CD4-positive, alpha-beta T cell treated with Interleukin-15 for 4 hours (primary cell): Measurements from ENCODE around the gene OR2V1.
"Not testable (repeated sequence)": the region's sequence is repeated elsewhere in the genome, so short reads cannot be mapped to it uniquely, and the experiment has no call there.

Experiments
- DNase-seq: peaks from one replicate; pipeline ENCODE4 v3.0.0-alpha.2; 2020; ENCODE audit warnings: low spot score

Gene OR2V1

GRCh38 chr5:181127907-181128626 lies 2.9 kb downstream of the OR2V1 start:
- no peak for DNase-seq

- DNase-seq, result no peak
These were observed 3.5 kb downstream of the OR2V1 start for GRCh38 chr5:181127456-181127855.

DNA sequence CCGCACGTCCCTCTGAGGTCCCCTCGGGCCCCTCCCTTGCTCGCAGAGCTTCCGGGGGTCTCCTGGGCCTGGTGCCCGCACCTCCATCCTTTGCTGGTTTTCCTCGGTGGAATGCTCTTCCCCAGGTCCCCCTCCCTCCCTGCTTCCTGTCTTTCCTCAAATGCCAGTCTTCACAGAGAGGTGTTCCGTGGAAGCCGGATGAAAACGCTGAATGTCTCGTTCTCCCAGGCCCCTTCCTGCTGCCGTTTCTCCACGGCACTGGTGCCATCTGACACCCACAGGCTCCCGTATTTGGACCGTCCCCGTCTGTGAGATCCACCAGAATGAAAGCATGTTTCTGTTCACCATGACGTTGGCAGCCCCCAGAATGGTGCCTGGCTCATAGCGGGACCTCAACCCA lies 4.1 kb downstream of the OR2V1 start:
- DNase-seq, result no peak

GRCh38 chr5:181124526-181124925 lies 6.4 kb downstream of the OR2V1 start:
- DNase-seq, result no peak

DNA sequence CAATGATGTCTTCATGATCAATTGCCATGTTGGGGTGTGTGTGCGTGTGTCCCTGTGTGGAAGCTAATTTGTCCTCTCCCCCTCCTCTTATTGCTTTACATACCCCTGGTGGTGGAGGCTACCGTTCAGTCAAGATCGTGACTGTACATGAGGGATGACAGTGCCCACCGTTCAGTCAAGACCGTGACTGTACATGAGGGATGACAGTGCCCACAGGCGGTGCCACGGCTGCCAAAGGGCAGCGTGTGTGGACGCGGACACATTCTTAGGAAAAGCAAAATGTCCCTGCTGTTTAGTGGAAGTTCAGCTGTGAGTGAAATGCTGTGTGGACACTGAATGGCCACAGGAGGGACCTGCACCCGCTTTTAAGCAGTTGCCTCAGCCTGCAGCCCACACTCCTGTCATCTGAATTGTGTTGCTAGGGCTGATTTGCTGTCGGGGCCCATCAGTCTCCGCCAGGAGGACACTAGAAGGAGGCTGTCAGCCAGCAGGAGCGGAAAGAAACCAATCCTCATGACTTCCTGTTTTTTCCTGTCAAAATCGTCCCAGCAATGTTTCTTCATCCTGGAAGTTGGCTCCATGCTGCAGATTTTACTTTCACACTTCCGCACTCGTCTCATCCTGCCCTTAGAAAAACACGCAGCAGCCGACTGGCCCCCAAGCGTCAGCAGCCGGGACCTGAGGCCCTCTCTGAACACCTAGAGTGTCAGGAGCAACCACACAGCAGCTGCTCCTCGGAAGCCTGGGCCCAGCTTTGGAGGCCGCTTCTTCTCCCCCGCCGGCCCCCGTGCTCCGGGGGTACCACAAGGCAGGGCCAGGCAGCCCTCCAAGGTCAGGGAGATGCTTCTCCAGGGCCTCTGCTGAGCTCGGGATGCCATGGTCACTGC lies 9.1 kb downstream of the OR2V1 start:
- no peak for DNase-seq

GRCh38 chr5:181120761-181121160 lies 10.2 kb downstream of the OR2V1 start:
- no peak for DNase-seq

DNA sequence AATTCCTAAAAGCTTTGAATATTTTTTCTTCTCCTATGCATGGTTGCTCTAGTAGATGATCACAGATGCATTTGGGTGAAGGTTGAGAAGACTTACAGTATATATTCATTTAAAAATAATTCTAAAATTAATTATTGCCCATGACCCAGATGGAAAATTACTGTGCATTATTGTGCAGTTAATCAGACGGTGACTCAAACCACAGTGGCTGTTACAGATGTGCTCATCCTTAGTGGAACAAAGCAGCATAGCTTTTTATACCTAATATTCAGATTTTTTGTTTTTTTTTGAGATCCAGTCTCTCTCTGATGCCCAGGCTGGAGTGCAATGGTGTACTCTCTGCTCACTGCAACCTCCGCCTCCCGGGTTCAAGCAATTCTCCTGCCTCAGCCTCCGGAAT lies 10.7 kb downstream of the OR2V1 start:
- DNase-seq, result no peak

DNA sequence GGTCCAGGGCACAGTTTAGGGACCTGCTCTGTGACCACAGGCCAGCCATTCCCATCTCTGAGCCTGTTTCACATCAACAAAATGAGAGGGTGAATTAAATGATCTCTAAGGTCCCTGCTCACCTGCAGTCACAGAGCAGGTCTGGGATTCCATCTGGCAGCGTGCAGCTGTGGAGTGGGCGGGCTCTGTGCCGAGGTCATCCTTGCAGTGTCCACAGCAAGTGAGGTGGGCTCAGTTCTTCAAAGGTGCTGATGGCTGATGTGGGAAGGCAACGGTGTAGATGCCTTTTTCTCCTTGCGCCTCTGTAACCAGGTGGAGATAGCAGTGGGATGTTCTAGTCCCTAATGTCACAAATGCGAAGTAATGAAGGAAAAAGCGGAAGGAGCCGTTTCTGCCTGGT lies 11.9 kb downstream of the OR2V1 start:
- no peak for DNase-seq

DNA sequence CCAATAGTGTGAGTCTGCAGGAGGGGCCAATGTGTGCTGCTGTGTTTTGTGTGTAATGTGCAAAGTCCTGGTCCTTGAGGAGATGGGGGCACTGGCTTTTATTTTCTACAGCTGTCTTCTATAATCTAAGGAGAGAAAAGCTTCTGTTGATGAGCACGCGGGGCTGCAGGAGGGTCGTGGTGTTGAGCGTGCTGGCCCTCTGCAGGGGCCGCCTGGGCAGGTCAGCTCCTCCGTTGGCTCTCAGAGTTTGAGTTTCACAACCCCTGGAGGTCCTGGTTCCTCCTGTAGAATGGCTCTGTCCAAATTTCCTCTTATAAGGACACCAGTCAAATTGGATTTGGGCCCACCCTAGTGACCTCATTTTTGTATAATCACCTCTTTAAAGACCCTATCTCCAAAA lies 12.6 kb downstream of the OR2V1 start:
- no peak for DNase-seq

DNA sequence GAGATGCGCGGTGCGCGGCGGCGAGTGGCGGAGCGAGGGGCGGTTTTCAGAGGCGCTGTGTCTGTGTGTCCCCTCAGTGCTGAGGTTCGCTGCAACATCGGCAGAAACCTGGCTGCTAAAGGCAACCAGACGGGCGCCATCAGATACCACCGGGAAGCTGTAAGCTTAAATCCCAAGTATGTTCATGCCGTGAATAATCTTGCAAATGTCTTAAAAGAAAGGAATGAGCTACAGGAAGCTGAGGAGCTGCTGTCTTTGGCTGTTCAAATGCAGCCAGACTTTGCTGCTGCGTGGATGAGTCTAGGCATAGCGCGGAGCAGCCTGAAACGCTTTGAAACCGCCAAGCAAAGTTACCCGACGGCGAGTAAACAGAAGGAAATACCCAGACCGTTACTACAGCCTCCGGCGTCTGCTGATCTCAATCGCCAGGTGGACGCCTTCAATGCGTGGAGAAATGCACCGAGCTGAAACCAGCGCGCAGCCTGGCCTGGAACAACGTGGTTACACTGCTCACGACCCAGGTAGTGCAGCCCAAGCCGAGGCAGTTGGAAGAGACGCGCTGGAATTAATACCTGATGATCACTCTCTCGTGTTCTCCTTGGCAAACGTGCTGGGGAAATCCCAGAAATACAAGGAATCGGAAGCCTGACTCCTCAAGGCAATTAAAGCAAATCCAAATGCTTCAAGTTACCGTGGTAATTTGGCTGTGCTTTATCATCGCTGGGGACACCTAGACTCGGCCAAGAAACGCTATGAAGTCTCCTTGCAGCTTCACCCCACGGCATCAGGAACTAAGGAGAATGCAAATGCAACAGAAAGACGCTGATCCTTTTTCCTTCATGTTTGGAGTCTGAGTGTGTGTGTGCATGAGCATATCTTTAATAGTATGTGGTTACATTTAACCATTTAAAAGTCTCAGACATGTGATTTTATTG lies 15.9 kb downstream of the OR2V1 start:
- DNase-seq, result no peak

DNA sequence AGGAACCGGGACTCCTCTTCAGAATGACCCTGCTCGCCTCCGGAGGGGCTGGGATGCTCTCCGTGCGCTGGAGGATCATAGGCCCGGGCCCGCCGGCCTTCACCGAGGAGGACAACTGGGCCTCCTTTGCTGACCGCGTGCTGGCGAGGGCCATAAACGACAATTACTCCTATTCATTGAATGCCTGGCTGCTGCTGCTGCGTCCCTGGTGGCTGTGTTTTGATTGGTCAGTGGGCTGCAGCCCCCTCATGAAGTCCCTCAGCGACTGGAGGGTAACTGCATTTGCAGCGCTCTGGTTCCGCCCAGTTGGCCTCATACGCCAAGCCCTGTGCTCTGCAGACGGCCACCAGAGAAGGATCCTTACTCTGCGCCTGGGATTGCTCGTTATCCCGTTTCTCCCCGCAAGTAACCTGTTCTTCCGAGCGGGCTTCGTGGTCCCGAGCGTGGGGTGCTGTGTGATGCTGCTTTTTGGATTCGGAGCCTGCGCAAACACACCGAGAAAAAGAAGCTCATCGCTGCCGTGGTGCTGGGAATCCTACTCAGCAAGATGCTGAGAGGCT lies 16.6 kb downstream of the OR2V1 start:
- no peak for DNase-seq

- DNase-seq, result not testable (repeated sequence)
These were observed 17.4 kb downstream of the OR2V1 start for GRCh38 chr5:181113572-181113971.

DNA sequence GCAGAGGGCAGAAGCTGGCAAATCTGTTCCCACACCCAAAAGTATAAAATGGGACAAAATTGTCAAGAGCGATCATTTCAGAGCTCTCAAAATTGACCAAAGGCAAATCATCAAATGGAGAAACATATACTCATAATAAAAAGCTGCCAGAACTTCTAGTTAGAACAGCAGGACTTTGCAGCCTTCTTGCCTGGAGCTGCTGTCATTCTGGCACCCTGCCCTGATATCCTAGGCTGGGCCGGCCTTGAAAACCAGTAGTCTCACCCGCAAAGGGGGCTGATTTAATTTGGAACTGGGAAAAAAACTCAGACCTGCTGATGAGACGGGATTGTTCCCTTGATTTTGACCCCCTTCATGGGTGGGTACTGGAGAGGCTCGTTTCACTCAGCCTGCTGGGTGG lies 18.5 kb downstream of the OR2V1 start:
- no peak for DNase-seq

DNA sequence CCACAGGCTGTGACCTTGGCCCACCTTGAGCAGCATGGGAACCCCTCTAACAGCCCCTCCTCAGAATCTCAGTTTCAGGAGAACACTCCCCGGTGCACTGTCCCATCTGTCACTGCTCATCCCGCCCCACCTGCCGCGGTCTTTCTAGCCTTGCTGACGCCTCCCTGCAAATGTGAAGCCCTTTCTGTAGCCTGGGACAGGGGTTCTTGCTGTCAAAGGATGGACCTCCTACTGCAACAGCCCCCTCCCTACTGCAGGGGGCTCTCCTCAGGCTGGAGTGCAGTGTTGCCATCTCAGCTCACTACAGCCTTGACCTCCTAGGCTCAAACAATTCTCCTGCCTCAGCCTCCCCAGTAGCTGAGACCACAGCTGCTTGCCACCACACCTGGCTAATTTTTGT lies 20.0 kb downstream of the OR2V1 start:
- DNase-seq, result no peak

GRCh38 chr5:181109489-181110013 lies 21.4 kb downstream of the OR2V1 start:
- DNase-seq, result no peak

- no peak for DNase-seq
These were observed 22.3 kb downstream of the OR2V1 start for GRCh38 chr5:181108578-181109165.

DNA sequence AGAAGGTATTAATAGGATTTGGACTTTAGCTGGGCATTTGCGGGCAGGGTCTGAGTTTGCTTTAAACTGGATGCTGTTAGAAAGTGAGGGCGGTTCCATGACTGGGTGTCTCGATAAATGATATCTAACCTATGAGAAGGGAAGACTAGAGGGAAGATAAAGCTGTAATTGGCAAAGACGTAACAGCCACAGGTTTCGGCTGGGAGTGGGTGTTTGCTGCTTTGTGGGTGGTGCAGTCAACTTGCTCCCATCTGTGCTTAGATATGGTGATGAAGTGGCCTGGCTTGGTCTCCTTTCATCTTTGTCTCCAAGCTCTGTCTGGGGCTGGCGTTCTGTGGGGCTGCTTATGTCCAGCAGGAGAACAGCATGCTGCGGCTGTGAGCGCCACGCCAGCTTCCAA lies 23.3 kb downstream of the OR2V1 start:
- DNase-seq, result no peak

DNA sequence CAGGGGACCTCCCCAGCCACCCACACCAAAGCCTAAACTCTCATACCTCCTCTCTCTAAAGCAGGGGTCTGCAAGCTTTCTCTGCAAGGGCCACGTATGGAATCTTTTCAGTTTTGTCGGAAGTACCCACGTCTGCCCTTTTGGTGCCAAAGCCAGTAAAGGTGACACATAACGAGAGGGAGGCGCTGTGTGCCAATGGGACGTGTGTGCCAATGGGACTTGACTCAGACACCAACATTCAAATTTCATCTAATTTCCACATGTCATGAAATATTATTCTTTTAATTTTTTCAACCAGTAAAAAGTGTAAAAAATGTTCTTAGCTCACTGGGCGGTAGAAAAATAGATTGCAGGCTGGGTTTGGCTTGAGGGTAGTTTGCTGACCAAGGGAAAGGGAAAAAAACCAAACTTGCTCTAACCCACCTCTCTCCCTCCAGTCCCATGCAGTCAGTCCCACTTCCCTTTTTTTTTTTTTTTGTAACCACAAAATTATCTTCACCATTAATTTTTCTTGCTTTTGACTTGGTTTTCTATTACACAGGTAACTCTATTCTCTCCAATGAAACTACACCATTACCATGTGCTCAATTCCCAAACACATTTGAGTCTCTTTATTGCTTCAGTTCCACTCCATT lies 25.5 kb downstream of the OR2V1 start:
- no peak for DNase-seq

- DNase-seq, result not testable (repeated sequence)
These were observed 26.2 kb downstream of the OR2V1 start for GRCh38 chr5:181104606-181105390.

GRCh38 chr5:181104259-181104568 lies 26.8 kb downstream of the OR2V1 start:
- not testable (repeated sequence) for DNase-seq
